Body of pancreas (tissue), 4 donors: Measurements from ENCODE around the gene MCTP2. TPM values are rescaled to one million over a fixed set of nuclear protein-coding genes. Genes with fewer than 3 reads are reported as not detected.

ENCODE experiments used
- ATAC-seq: fragments of 150-250 bp; one replicate; pipeline ENCODE4 v1.9.1; 2016
- DNase-seq, 4 donors: peaks; one replicate each; pipeline ENCODE4 v3.0.0-alpha.2; 2019
- H3K27ac ChIP-seq, 4 donors: fragments of 200-600 bp; sonication (generic); 1 replicate in 3 of 4; 2 replicates in 1 of 4; pipeline versions ENCODE4 v1.5.1 to v1.6.1; 2016 to 2019; ENCODE audit warnings: mild to moderate bottlenecking in 1 of 4, mixed read lengths in 1 of 4, moderate library complexity in 1 of 4
- H3K27me3 ChIP-seq, 2 donors: fragments of 200-600 bp; sonication (generic); one replicate each; pipeline ENCODE4 v1.6.0; 2016; ENCODE audit warnings: mild to moderate bottlenecking in 1 of 2
- H3K36me3 ChIP-seq, 2 donors: fragments of 200-600 bp; sonication (generic); replicated peaks in 1 of 2; 2 replicates each; pipeline ENCODE4 v1.5.1; 2016; ENCODE audit warnings: low read depth in 2 of 2; ENCODE audit not compliant: insufficient read depth in 1 of 2
- H3K4me1 ChIP-seq: fragments of 200-600 bp; sonication (generic); one replicate; pipeline ENCODE4 v1.6.0; 2016
- H3K4me3 ChIP-seq, 2 donors: fragments of 200-600 bp; sonication (generic); 1 replicate in 1 of 2; 2 replicates in 1 of 2; pipeline ENCODE4 v1.5.1; 2016 to 2019
- H3K9me3 ChIP-seq, 3 donors: fragments of 200-600 bp; sonication (generic); 1 replicate in 2 of 3; 2 replicates in 1 of 3; pipeline ENCODE4 v1.5.1; 2016
- POLR2A ChIP-seq, 3 donors: fragments of 450-650 bp; IDR thresholded peaks; one replicate each; pipeline ENCODE4 v1.6.1; 2016; ENCODE audit warnings: antibody characterized with exemption in 3 of 3, mild to moderate bottlenecking in 2 of 3
- WGBS, 2 donors: methylation state at CpG; one replicate each; pipeline ENCODE4 v1.1.5; 2017; 5-methylcytosine and 5-hydroxymethylcytosine counted together
- intact Hi-C: fragments of 100-400 bp; cut with DNase I; formaldehyde crosslinking; loops from one replicate; pipeline ENCODE4 v1.15.1; 2023
- total RNA-seq, 2 donors: library from RNA; depleted of rRNA; stranded (reverse); fragments of >200 nt; gene quantifications; one replicate each; pipeline ENCODE4 v1.1.0, GENCODE V29; 2016
- TF ChIP-seq, protein P1 (sequence below), 7 experiments: fragments of 450-650 bp in 4 of 7; fragments of 200-600 bp in 3 of 7; sonication (generic) in 3 of 7; IDR thresholded peaks; one replicate each; pipeline ENCODE4 v1.5.1; 2016 to 2019; ENCODE audit warnings: antibody characterized with exemption in 7 of 7

MCTP2 gene
- total RNA-seq, 2 donors from 2014 or later = 28.5 to 31.6 TPM

DNA sequence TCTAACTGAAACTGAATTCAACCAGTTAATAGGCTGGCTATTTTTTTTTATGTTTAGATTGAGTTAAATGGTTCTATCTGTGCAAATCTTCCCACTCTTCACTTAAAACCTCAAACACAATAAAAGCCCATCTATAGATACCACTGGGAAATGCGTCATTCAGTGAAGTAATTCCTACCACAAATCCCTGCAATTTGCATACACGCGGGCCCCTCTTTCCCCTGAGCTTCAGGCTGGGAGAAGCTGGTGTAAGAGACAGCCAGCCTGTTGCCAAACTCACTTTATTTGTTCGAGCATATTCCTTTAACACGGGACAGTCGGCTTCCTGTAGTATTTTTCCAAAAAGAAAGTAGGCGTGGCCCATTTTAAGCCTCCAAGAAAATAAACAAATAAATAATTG, 26.0 kb upstream of the MCTP2 start:
- 57 to 85% methylated on average over 7 of the region's 7 CpGs for WGBS, 2 donors
- H3K27me3 ChIP-seq = no peaks in the 10 kb centered on the region
- TF ChIP-seq POLR2A (IDR thresholded peaks at IDR 0.05) = no peak
- TF ChIP-seq, protein P1, sequence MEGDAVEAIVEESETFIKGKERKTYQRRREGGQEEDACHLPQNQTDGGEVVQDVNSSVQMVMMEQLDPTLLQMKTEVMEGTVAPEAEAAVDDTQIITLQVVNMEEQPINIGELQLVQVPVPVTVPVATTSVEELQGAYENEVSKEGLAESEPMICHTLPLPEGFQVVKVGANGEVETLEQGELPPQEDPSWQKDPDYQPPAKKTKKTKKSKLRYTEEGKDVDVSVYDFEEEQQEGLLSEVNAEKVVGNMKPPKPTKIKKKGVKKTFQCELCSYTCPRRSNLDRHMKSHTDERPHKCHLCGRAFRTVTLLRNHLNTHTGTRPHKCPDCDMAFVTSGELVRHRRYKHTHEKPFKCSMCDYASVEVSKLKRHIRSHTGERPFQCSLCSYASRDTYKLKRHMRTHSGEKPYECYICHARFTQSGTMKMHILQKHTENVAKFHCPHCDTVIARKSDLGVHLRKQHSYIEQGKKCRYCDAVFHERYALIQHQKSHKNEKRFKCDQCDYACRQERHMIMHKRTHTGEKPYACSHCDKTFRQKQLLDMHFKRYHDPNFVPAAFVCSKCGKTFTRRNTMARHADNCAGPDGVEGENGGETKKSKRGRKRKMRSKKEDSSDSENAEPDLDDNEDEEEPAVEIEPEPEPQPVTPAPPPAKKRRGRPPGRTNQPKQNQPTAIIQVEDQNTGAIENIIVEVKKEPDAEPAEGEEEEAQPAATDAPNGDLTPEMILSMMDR (IDR thresholded peaks at IDR 0.05) = no peak
- H3K4me1 ChIP-seq = no peaks in the 10 kb centered on the region
- H3K27ac ChIP-seq = no peak overlapping the region
- DNase-seq (peak in 1 of 4 donors; percentile 13), ATAC-seq (no peak)
- H3K9me3 ChIP-seq = no peaks in the 10 kb centered on the region
- H3K36me3 ChIP-seq = no peaks in the 10 kb centered on the region
- H3K4me3 ChIP-seq = no peak overlapping the region
- intact Hi-C loops = no loop called here

DNA sequence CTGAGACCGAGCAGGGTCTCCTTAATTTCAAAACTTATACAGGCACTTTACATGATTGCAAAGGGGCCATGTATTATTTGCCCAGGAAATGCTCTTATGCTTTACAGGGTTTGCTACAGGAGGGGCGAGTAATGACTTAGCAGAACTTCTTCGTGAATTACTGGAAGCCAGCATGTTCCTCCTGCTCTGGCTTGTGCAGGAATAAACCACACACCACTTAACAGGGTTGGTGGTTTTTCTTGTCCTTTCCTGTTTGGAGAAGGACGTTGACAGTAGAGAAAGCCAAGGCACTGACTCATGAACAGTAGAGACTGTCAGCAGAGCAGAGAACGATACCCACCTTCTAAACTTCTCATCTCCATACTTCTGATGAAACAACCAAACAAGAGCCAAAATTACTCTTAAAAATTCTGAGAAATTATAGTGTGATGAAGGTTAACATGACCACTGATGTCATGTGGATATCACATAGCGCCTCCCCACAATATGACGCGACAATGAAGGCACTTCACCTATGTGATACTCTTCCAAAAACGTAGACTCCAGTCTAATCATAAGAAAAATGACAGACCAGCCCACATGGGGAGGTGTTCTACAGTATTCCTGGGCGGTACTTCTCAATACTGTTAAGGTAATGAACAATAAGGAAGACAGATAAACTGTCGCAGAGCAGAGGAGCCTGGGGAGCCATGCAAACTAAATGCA, 24.7 kb upstream of the MCTP2 start:
- no peaks in the 10 kb centered on the region for H3K9me3 ChIP-seq
- 64 to 74% methylated on average over 11 of the region's 11 CpGs for WGBS, 2 donors
- ATAC-seq (no peak), DNase-seq (peak in 1 of 4 donors; percentile 29)
- no peaks in the 10 kb centered on the region for H3K27me3 ChIP-seq
- TF ChIP-seq POLR2A (IDR thresholded peaks at IDR 0.05) = no peak
- intact Hi-C loops = no loop called here
- no peak overlapping the region for H3K4me3 ChIP-seq
- H3K4me1 ChIP-seq = no peaks in the 10 kb centered on the region
- H3K27ac ChIP-seq = no peak overlapping the region
- no peaks in the 10 kb centered on the region for H3K36me3 ChIP-seq

DNA sequence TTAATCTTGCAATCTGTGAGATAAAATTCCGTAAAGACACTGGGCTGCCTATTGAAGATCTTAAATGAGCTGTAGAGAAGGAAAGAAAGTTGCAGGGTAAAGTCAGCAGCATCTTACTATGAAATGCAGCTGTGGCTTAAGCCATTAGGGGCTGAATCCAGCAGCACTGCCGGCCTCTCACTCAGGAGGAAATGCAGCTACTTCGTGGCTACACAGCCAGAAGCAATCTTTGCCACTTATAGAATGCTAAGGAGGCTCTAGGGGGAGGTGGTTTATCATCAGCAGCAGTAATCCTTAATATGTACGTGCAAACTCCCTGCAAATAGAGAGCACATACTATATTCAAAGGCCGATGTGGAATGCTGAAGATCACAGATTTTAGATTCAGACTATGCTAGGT, 19.1 kb upstream of the MCTP2 start:
- no peaks in the 10 kb centered on the region for H3K27me3 ChIP-seq
- WGBS, 2 donors = 63 to 65% methylated on average over 5 of the region's 5 CpGs
- H3K4me1 ChIP-seq = no peaks in the 10 kb centered on the region
- DNase-seq (no peak), ATAC-seq (no peak)
- H3K36me3 ChIP-seq = no peaks in the 10 kb centered on the region
- H3K9me3 ChIP-seq = no peaks in the 10 kb centered on the region
- intact Hi-C loops = no loop called here
- H3K4me3 ChIP-seq = no peak overlapping the region
- H3K27ac ChIP-seq = no peak overlapping the region
- TF ChIP-seq POLR2A (IDR thresholded peaks at IDR 0.05) = no peak
- TF ChIP-seq, protein P1 (IDR thresholded peaks at IDR 0.05) = no peak

DNA sequence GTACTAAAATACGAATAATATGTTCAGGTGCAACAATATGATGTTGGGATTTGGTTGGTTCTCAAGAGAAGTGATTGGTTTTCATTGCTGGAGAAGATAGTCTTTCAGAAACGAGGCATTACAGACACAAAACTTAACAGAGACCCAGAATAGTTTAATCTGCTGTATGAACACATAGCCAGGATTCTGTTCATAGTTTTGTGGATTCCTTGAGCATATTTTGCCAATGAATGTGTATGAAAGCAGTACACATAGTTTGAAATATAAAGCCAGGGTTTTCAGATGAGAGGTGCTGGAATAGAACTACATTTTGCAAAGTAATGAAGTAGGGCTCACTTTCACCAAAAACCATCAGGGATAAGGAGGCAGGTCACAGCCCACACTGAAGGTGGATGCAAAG, 5.7 kb upstream of the MCTP2 start:
- no peak for ATAC-seq
- intact Hi-C loops = no loop called here
- Histone ChIP-seq H3K27me3 (no peaks in the 10 kb centered on the region), H3K4me1 (peaks cover 5% of the 10 kb centered on the region), H3K27ac (no peak overlapping the region), H3K9me3 (no peaks in the 10 kb centered on the region), H3K4me3 (no peak overlapping the region), H3K36me3 (no peaks in the 10 kb centered on the region)
- TF ChIP-seq POLR2A (IDR thresholded peaks at IDR 0.05) = no peak
- TF ChIP-seq, protein P1 (IDR thresholded peaks at IDR 0.05) = no peak
- no peak for DNase-seq
- WGBS, 2 donors = 52 to 53% methylated on average over 2 of the region's 2 CpGs

DNA sequence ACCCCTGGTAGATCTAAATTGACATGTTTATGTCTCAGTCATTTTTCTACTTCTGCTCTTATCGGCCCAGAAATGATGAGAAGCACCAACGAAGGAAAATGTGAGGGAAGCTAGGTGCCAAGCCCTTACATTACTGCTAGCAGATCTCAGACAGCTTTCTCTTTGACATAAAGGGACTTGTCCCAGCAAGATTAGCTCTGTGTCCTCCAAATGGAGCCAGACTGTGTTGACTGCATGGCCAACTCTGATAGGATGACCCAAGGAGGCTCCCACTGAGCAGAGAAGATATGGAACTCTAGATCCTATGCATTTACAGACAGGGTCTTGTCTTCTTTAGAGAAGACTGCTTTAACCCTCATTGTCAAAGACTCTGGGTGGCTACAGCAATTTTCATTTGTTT, 2.8 kb upstream of the MCTP2 start:
- no peaks in the 10 kb centered on the region for H3K36me3 ChIP-seq
- 79 to 87% methylated on average over 2 of the region's 2 CpGs for WGBS, 2 donors
- peaks cover 20% of the 10 kb centered on the region for H3K4me1 ChIP-seq
- H3K27ac ChIP-seq = no peak overlapping the region
- no peak for ATAC-seq
- DNase-seq = no peak
- intact Hi-C loops = no loop called here
- H3K9me3 ChIP-seq = no peaks in the 10 kb centered on the region
- no peaks in the 10 kb centered on the region for H3K27me3 ChIP-seq
- no peak overlapping the region for H3K4me3 ChIP-seq
- TF ChIP-seq, protein P1 (IDR thresholded peaks at IDR 0.05) = no peak
- TF ChIP-seq POLR2A (IDR thresholded peaks at IDR 0.05) = no peak
